IPS DF 19.7 (cell line): ENCODE measurements around the gene CAMSAP3.

ENCODE experiments used
- DNase-seq: peaks from one replicate; pipeline ENCODE4 v3.0.0-alpha.2; 2013; ENCODE audit warnings: low read depth, low spot score

CAMSAP3 gene

GRCh38 chr19:7647156-7647555 is 51.5 kb downstream of the CAMSAP3 start:
- no peak for DNase-seq

GRCh38 chr19:7648265-7649014 is 52.8 kb downstream of the CAMSAP3 start:
- no peak for DNase-seq

- DNase-seq, result no peak
Measured at GRCh38 chr19:7650148-7650547, 54.5 kb downstream of the CAMSAP3 start.

- DNase-seq, result no peak
Measured at GRCh38 chr19:7652061-7652641, 56.5 kb downstream of the CAMSAP3 start.

GRCh38 chr19:7654401-7654800 is 58.7 kb downstream of the CAMSAP3 start:
- DNase-seq, result no peak

- DNase-seq, result no peak
Measured at GRCh38 chr19:7655581-7655980, 59.9 kb downstream of the CAMSAP3 start.

- DNase-seq, result no peak
Measured at GRCh38 chr19:7657131-7657751, 61.6 kb downstream of the CAMSAP3 start.

GRCh38 chr19:7658219-7658686 is 62.6 kb downstream of the CAMSAP3 start:
- no peak for DNase-seq

GRCh38 chr19:7661744-7662538 is 66.3 kb downstream of the CAMSAP3 start:
- no peak for DNase-seq

- DNase-seq, result no peak
Measured at GRCh38 chr19:7662657-7663056, 67.0 kb downstream of the CAMSAP3 start.

GRCh38 chr19:7663706-7664105 is 68.0 kb downstream of the CAMSAP3 start:
- DNase-seq, result no peak

- DNase-seq, result no peak
Measured at GRCh38 chr19:7665076-7665475, 69.4 kb downstream of the CAMSAP3 start.
